Stimulated activated CD4-positive, alpha-beta T cell treated with anti-CD3 and anti-CD28 coated beads, Interleukin-1b, Interleukin-23, amount 100 ng/mL, for 24 hours (primary cell): ENCODE measurements around the gene PAPOLA.

ENCODE experiments used
- DNase-seq, 4 experiments: peaks; one replicate each; pipeline ENCODE4 v3.0.0-alpha.2; 2020; ENCODE audit warnings: low read depth in 4 of 4, low spot score in 1 of 4

PAPOLA gene

GRCh38 chr14:96584907-96585671, 82.9 kb downstream of the PAPOLA start:
- no peak for DNase-seq

DNA sequence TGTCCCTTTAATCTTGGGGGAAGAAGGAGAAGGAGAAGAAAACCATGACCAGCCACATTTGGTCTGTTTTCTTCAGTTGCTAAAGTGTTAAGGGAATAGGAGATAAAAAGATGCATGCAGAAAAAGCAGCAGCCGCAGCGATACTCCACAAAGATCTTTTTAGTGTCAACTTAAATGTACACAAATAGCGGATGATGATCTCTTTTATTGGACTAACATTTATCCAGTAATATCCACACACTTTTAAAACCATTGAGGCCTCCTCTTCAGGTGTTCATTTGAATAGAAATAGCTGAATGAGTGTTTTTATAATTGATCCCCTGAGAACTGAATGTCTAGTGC, 83.5 kb downstream of the PAPOLA start:
- no peak for DNase-seq

DNA sequence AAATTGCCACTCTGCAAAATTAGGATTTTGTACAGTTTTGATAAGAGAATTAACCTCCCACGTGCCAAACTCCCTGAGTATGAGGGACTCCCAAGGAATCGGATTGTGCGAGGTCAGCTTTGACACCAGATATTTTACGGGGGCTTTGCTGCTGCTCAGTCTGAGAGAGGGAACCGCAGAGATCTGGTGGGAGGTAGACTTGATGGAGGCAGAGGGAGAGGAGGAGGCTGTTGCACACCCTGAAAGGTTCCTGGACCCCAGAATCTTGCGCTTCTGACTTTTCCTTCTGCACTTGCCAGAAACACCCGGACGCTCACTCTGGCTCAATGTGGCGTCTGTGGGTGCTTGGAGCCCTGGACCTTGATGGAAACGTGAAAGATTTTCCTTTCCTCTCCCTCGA, 83.9 kb downstream of the PAPOLA start:
- no peak for DNase-seq

- DNase-seq: no peak
These were observed 85.0 kb downstream of the PAPOLA start for GRCh38 chr14:96586921-96587822.

- no peak for DNase-seq
These were observed 85.7 kb downstream of the PAPOLA start for GRCh38 chr14:96587823-96588385.

- DNase-seq: no peak
These were observed 86.5 kb downstream of the PAPOLA start for GRCh38 chr14:96588410-96589257.

- no peak for DNase-seq
These were observed 87.4 kb downstream of the PAPOLA start for GRCh38 chr14:96589577-96589976.

GRCh38 chr14:96590190-96590864, 88.1 kb downstream of the PAPOLA start:
- no peak for DNase-seq

DNA sequence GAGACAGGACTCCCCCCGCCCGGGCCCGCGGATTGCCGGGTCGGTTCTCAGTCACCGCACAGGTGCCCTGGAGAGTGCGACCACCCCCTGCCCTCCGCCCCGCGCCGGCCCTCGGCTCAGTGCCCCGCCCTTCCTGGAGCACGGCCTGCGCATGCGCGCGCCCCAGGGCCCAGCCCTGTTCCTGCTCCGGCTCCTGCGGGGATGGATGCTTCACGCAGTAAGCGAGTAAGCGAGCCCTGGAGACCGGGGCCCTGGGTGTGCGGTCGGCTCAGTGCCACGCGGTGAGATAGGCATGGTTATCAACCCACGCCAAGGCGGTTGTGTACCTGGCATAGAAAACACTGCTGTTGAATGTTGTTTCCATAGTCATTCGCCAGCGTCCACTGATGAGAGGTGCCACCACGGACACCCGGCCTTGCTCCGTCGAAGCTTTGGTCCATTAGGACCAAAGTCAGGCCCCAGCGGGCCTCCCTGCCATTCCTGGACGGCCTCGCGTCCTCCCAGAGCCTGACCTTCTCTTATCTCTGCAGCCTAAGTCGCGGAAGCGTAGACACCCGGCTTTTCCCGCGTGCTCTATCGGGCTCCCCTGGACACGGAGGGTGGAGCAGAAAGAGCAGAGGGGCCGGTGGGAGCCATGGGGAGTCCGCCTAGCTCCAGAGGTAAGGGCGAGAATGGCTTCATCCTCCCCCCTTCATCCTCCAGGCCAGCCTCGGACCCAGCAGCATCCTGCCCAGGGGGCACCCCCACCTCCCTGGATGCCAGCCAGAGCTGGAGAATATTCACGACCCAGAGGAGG, 90.6 kb downstream of the PAPOLA start:
- peak; percentile 19 to 55 (median 48) for DNase-seq

GRCh38 chr14:96594961-96595360, 92.8 kb downstream of the PAPOLA start:
- DNase-seq: no peak

GRCh38 chr14:96597680-96598079, 95.5 kb downstream of the PAPOLA start:
- no peak for DNase-seq

GRCh38 chr14:96598332-96598928, 96.2 kb downstream of the PAPOLA start:
- no peak for DNase-seq

- DNase-seq: no peak
These were observed 96.9 kb downstream of the PAPOLA start for GRCh38 chr14:96599076-96599475.

- DNase-seq: no peak
These were observed 100.0 kb downstream of the PAPOLA start for GRCh38 chr14:96602186-96602585.

- DNase-seq: no peak
These were observed 101.4 kb downstream of the PAPOLA start for GRCh38 chr14:96603350-96604255.

DNA sequence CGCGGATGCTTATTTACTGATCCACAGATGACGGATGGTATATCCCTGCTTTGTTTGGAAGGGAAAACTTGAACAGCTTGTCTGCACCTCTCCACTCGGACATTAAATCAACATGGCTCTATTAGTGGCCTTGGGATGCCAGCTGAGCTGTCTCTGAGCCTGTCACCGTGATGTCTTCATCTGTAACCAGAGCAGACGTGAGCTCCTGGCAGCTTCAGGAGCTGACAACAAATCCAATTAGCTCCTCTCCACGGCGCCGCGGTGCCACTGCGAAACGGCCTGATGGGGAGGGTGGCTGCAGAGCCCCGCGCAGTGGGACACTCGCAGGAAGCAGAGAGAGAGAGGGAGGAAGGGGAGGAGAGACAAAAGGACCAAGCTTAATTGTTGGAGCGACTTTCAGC, 112.3 kb downstream of the PAPOLA start:
- no peak for DNase-seq

DNA sequence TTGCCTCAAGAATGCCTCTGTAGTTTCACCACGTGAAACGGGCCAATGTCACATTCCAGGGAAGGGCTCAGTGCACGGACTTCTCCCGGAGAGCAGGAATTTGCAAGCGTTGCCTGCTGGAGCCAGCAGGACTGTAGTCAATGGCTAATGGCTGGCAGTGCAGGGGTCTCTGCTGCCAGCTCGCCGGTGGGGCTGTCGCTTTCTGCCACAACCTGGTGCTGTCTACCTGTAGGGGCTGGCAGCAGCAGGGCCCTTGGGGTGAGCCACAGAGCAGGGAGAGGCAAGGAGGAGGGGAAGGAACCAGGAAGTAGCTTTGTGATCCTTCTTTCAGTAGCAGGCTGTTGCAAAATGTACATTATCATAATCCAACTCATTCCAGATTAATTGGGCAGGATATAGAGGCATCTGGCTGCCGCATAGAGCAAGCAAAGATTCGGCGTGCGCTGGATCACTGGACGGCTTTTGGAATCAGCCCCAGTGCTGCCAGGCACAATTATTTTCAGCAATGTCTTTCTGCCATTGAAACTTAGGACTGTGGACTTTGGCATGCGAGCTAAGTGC, 114.1 kb downstream of the PAPOLA start:
- DNase-seq: no peak
